Activated CD8-positive, alpha-beta memory T cell treated with anti-CD3 and anti-CD28 coated beads for 1 hour (primary cell): ENCODE measurements around the gene STAT5A.
"Not testable (repeated sequence)": the region's sequence is repeated elsewhere in the genome, so short reads cannot be mapped to it uniquely, and the experiment has no call there.

Experiments used
- DNase-seq, 2 donors: peaks; one replicate each; pipeline ENCODE4 v3.0.0-alpha.2; 2020; ENCODE audit warnings: low read depth in 1 of 2; ENCODE audit errors: extremely low read depth in 1 of 2

The STAT5A gene

DNA sequence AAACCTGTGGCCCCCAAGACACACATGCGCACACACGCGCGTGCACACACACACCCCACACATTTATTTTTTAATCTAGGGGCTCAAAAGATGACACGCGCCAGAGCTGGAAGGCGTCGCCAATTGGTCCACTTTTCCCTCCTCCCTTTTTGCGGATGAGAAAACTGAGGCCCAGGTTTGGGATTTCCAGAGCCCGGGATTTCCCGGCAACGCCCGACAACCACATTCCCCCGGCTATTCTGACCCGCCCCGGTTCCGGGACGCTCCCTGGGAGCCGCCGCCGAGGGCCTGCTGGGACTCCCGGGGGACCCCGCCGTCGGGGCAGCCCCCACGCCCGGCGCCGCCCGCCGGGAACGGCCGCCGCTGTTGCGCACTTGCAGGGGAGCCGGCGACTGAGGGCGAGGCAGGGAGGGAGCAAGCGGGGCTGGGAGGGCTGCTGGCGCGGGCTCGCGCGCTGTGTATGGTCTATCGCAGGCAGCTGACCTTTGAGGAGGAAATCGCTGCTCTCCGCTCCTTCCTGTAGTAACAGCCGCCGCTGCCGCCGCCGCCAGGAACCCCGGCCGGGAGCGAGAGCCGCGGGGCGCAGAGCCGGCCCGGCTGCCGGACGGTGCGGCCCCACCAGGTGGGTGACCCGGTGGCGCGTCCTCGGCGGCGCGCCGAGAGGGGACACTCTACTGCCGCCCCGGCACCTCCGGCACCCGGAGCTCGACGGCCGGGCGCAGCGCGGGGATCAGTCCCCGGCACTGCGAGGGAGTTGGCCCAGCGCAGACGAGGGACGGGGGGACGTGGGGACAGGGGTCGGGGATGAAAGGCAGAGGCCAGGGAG lies at the start of gene STAT5A:
TSS of gene STAT5A (plus strand) at position 522 of the 826 bp plus-strand sequence. CDS start 914 bp downstream, outside the sequence.
- DNase-seq, result peak in 1 of 2 donors; percentile 62

GRCh38 chr17:42239576-42239975 lies 48.7 kb upstream of the STAT5A start:
- not testable (repeated sequence) for DNase-seq

GRCh38 chr17:42240201-42240600 lies 48.1 kb upstream of the STAT5A start:
- no peak for DNase-seq

- not testable (repeated sequence) for DNase-seq
Measured at GRCh38 chr17:42240863-42241262, 47.4 kb upstream of the STAT5A start.

GRCh38 chr17:42241871-42242270 lies 46.4 kb upstream of the STAT5A start:
- no peak for DNase-seq

DNA sequence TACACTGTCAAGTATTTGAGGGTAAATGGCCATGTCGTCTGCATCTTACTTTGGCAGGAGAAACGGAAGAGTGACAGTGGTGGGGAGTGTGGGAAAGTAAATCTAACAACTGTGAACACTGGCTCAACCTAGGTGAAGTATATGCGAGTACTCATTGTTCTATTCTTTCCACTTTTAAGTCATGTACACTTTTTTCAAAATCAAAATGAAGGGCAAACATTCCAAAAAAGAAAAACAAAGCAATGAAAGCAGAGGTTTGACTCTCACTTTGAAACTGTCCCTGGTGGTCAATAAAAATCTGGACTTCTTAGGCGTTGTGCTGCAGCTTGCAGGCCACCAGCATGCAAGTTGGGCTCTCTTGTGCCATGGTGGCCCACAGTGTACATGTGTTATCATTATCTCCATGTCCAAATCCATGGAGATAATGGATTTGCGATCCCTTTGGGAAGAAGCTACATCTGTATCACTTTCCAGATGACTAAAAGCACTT lies 44.8 kb upstream of the STAT5A start:
- no peak for DNase-seq

DNA sequence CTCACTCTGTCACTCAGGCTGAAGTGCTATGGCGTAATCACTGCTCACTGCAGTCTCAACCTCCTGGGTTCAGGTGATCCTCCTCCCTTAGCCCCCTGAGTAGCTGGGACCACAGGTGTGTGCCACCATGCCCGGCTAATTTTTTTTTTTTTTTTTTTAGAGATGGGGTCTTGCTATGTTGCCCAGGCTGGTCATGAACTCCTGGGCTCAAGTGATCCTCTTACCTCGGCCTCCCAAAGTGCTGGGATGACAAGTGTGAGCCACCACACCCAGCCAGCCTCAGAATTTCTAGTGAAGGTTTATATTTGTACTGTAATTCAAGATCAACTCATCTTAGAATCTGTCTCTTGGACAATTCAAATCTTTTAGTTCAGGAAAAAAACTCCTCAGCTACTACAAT lies 44.2 kb upstream of the STAT5A start:
- not testable (repeated sequence) for DNase-seq

GRCh38 chr17:42245183-42245582 lies 43.1 kb upstream of the STAT5A start:
- DNase-seq, result not testable (repeated sequence)

DNA sequence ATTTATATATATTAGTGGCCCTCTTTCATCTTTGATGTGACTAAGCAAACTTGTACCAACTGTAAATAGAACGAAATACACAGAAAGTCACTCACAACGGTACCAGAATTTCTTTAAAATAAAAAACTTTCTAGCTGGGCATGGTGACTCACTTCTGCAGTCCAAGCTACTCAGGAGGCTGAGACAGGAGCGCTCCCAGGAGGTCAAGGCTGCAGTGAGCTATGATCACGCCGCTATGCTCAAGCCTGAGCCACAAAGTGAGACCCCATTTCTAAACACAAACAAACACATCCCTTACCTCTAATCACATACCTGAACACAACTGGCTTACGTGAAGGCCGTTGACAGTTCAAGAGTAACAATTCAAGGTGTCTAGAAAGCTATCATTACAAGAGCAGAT lies 41.8 kb upstream of the STAT5A start:
- DNase-seq, result no peak

GRCh38 chr17:42247734-42248133 lies 40.6 kb upstream of the STAT5A start:
- DNase-seq, result no peak

- DNase-seq, result peak; percentile 45 to 59
Measured at GRCh38 chr17:42248351-42249179, 39.7 kb upstream of the STAT5A start.

GRCh38 chr17:42249681-42250446 lies 38.4 kb upstream of the STAT5A start:
- no peak for DNase-seq

DNA sequence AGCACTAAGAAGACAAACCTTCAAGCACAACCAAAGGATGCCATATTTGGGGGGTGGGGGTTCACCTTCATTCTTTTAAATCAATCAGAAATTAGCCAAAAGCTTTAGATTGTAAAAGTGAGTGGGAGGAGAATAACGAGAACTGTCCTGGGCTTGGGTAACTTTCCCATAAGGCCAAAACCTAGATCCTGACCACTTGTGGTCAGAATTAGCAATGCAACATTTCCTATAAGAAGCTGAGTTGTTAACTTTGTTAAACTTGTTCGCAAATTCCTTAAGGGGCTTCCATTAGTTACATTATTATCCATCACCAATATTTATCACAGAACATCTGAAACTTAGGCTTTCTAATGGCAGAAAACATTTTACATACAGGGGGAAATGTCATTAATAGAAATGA lies 37.2 kb upstream of the STAT5A start:
- DNase-seq, result no peak

DNA sequence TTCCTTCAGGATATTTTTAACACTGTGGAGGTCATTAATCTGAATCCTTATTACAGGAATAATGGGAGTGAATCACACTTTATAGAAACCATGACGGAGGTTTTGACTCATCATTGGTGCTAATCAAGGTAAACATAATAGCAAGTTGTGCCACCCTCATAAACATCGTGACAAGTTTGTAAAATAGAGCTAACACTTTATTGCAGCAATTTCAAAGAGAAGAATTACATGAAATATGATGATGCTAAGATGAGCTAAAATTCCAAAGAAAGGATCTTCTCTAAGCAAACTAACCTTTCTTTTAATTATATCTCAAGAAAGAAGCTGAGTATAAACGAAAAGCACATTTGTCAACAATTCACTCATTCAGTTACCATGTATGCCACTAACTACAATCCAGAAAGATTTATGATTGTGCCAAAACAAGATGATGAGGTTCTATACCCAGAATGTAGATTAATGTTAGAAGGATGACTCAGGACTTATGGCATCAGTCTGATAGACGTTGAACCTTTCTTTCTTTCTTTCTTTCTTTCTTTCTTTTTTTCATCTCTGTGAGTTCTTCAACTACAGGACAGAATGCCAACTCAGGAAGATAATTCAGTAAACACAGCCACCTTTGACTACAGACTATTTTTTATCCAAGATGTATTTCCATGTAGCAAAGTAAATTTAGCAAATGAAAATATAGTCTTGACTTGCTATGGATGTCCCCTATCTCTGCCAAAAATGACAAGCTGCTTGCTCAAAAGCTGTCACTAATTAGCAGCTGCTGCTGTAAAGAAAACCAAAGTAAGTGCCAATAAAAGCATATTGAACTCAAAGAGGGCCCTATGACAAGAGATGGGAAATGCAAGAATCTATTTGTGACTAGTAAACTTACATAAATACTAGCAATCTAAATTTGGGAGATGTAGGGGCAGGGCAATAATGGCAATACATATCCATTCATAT lies 35.4 kb upstream of the STAT5A start:
- no peak for DNase-seq

- DNase-seq, result no peak
Measured at GRCh38 chr17:42253578-42253977, 34.7 kb upstream of the STAT5A start.

GRCh38 chr17:42255445-42255844 lies 32.9 kb upstream of the STAT5A start:
- no peak for DNase-seq

GRCh38 chr17:42260318-42260717 lies 28.0 kb upstream of the STAT5A start:
- no peak for DNase-seq

GRCh38 chr17:42264366-42264765 lies 23.9 kb upstream of the STAT5A start:
- DNase-seq, result not testable (repeated sequence)

DNA sequence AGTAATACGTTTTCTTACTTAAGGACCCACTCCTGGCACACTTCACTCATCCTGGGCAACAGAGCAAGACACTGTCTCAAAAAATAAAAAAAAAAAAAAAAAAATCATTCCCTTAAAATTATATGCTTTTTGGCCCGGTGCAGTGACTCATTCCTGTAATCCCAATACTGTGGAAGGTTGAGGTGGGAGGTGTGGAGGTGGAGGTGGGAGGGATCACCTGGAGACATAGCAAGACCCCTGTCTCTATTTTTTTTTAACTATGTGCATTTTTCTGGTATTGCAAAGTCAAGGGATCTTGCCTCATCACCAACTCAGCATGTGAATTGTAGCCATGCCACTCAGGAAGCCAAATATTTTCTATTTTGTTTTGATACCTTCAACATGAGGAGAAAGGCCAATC lies 21.8 kb upstream of the STAT5A start:
- no peak for DNase-seq
